SH-SY5Y (cell line): ENCODE measurements around the gene BAZ1A.

ENCODE experiments used
- GATA2 ChIP-seq: IDR thresholded peaks from 2 replicates; pipeline ENCODE4 v1.6.1; 2011; ENCODE audit warnings: mild to moderate bottlenecking, low read depth, low read length
- GATA3 ChIP-seq: IDR thresholded peaks from 2 replicates; pipeline ENCODE4 v1.6.1; 2011; ENCODE audit warnings: low read depth, mild to moderate bottlenecking, low read length, moderate library complexity

GRCh38 chr14:34776611-34777010 is 98.5 kb downstream of the BAZ1A start:
- no peak for TF ChIP-seq GATA2
- TF ChIP-seq GATA3, result no peak
